ENCODE results near the gene TUSC7. TPM values are rescaled to one million over a fixed set of nuclear protein-coding genes. Genes with fewer than 3 reads are reported as not detected.

Gene TUSC7
- total RNA-seq, 4 donors from 2014 or later: not detected

- H3K4me3 ChIP-seq (replicated peaks in 1 of 3): no peak overlapping the region
- no peaks in the 10 kb centered on the region for H3K4me1 ChIP-seq
- no peaks in the 10 kb centered on the region for H3K9me3 ChIP-seq
- no peak for DNase-seq
- H3K36me3 ChIP-seq: no peaks in the 10 kb centered on the region
- H3K27me3 ChIP-seq: no peaks in the 10 kb centered on the region
- H3K27ac ChIP-seq: no peak overlapping the region
- intact Hi-C loops (cut with DNase I): no loop called here
- TF ChIP-seq POLR2A (IDR thresholded peaks at IDR 0.05) (no peak), CTCF (IDR thresholded peaks at IDR 0.05) (no peak)
- WGBS, 2 donors: 93 to 95% methylated on average over 3 of the region's 3 CpGs
Measured at GRCh38 chr3:116707531-116707930, 2.0 kb upstream of the TUSC7 start.

DNA sequence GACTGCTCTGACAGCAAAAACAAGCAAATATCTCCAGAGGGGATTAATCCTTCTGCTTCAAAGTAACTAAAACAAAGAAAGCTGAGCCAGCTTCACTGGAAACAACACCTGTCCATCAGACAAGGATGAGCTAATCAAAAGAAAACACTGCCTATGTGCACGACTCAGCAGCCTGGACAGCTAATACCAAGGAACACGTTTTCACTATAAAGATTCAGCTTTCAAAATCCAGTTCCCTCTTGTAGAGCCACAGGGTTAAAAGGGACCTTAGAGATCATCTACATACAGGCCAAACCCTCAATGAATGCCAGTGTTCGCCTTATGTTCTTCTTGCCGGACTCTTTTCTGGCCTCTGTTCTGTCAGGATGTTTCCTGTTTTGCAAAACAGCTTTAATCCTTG is 6.9 kb downstream of the TUSC7 start:
- no peak overlapping the region for H3K27ac ChIP-seq
- intact Hi-C loops (cut with DNase I): no loop called here
- TF ChIP-seq POLR2A (IDR thresholded peaks at IDR 0.05): no peak
- no peak for TF ChIP-seq CTCF (IDR thresholded peaks at IDR 0.05)
- no peak overlapping the region for H3K4me3 ChIP-seq (replicated peaks in 1 of 3)
- H3K4me1 ChIP-seq: no peaks in the 10 kb centered on the region
- no peaks in the 10 kb centered on the region for H3K27me3 ChIP-seq
- DNase-seq: no peak
- H3K9me3 ChIP-seq: no peaks in the 10 kb centered on the region
- no peaks in the 10 kb centered on the region for H3K36me3 ChIP-seq
- 63 to 70% methylated on average over 4 of the region's 4 CpGs for WGBS, 2 donors

DNA sequence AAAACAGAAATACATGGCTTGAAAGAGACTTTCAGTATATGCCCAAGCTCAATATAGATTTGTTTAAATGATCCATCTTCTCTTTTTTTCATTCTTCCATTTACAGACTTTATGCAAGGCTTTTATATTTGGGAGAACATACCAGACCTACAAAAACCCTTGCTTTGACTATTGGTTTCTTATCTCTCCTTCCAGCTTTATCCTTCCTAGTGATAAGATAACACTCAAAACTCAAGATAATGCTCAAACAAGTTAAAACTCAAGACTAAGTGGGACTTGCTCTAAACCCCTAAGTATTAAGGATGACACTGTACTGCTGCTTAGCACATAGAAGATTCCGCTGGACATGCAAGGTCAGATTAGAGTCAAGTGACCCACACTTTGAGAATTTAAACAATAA is 8.0 kb downstream of the TUSC7 start:
- no peaks in the 10 kb centered on the region for H3K9me3 ChIP-seq
- DNase-seq: no peak
- H3K36me3 ChIP-seq: no peaks in the 10 kb centered on the region
- H3K27me3 ChIP-seq: no peaks in the 10 kb centered on the region
- no peak overlapping the region for H3K27ac ChIP-seq
- TF ChIP-seq CTCF (IDR thresholded peaks at IDR 0.05) (no peak), POLR2A (IDR thresholded peaks at IDR 0.05) (no peak)
- no peaks in the 10 kb centered on the region for H3K4me1 ChIP-seq
- 86 to 93% methylated on average over 1 of the region's 1 CpG for WGBS, 2 donors
- intact Hi-C loops (cut with DNase I): no loop called here
- no peak overlapping the region for H3K4me3 ChIP-seq (replicated peaks in 1 of 3)

GRCh38 chr3:116728454-116728853 is 18.9 kb downstream of the TUSC7 start:
- TF ChIP-seq POLR2A (IDR thresholded peaks at IDR 0.05) (no peak), CTCF (IDR thresholded peaks at IDR 0.05) (no peak)
- H3K27ac ChIP-seq: no peak overlapping the region
- intact Hi-C loops (cut with DNase I): no loop called here
- no peaks in the 10 kb centered on the region for H3K36me3 ChIP-seq
- H3K9me3 ChIP-seq: no peaks in the 10 kb centered on the region
- H3K27me3 ChIP-seq: no peaks in the 10 kb centered on the region
- no peaks in the 10 kb centered on the region for H3K4me1 ChIP-seq
- H3K4me3 ChIP-seq (replicated peaks in 1 of 3): no peak overlapping the region
- no peak for DNase-seq
- WGBS, 2 donors: 78 to 87% methylated on average over 2 of the region's 2 CpGs

DNA sequence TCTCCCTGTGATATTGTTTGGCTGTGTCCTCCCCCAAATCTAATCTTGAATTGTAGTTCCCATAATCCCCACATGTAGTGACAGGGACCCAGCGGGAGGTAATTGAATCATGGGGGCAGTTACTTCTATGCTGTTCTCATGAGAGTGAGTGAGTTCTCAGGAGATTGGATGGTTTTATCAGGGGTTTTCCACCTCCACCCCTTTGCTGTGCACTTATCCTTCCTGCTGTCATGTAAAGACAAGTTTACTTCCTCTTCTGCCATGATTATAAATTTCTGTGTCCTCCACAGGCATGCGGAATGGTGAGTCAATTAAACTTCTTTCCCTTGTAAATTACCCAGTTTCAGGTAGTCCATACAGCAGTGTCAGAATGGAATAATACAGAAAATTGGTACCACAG is 24.7 kb downstream of the TUSC7 start:
- no peak for TF ChIP-seq CTCF (IDR thresholded peaks at IDR 0.05)
- TF ChIP-seq POLR2A (IDR thresholded peaks at IDR 0.05): no peak
- intact Hi-C loops (cut with DNase I): no loop called here
- DNase-seq: no peak
- 98 to 100% methylated on average over 2 of the region's 2 CpGs for WGBS, 2 donors
- Histone ChIP-seq H3K4me1 (no peaks in the 10 kb centered on the region), H3K36me3 (no peaks in the 10 kb centered on the region), H3K27me3 (no peaks in the 10 kb centered on the region), H3K27ac (no peak overlapping the region), H3K9me3 (no peaks in the 10 kb centered on the region), H3K4me3 (replicated peaks in 1 of 3) (no peak overlapping the region)

Measured in thyroid gland (tissue), 4 donors.